ENCODE measurements around the gene BCAP31.
"Not testable (repeated sequence)": the region's sequence is repeated elsewhere in the genome, so short reads cannot be mapped to it uniquely, and the experiment has no call there.

BCAP31 gene

DNA sequence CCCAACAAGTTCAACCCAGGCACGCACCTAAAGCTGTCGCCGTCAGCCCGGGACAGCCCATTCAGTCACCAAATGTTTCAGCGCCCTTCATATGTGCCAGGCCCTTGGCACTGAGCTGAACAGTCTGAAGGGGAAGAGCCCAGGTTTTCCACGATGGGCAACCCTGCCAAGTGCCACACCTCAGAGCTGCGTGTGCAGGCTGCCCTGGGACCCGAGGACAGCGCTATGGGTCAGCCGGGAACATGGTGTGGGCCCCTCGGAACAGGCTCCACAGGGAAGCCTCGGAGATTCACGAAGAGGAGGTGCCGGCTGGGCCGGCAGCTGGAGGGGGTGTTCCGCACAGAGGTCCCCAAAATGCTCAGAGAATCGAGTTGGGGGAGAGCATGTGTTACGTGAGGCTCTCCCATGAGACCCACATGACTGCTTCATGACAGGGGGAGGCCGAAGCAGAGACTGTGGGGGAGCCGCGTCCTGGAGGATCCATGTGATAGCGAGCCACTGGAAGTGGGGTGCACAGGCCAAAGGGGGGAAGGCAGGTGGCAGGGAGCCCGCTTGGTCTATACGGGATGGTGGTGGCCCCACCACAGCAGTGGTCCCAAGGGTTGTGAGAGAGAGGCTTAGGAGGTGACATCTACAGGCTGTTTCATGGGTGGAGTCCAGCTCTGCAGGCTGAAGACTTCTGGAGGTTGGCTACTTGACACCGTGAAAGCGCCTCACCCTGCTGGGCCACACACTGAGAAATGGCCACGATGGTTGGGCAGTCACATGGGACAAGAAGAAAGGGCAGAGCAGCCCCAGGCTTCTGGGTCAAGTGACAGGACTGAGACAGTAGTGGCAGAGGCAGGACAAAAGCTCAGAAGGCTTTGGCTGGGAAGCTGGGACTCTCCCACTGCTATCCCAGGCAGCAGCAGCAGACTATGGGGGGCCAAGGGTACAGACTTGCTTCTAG is 14.2 kb downstream of the BCAP31 start:
- DNase-seq (ENCODE audit: low read depth in 2 of 2), result no peak

GRCh38 chrX:153708415-153708814 is 15.8 kb downstream of the BCAP31 start:
- DNase-seq (ENCODE audit: low read depth in 2 of 2), result no peak

- DNase-seq (ENCODE audit: low read depth in 2 of 2), result no peak
Measured at GRCh38 chrX:153707406-153707805, 16.8 kb downstream of the BCAP31 start.

- no peak for DNase-seq (ENCODE audit: low read depth in 2 of 2)
Measured at GRCh38 chrX:153706799-153707198, 17.4 kb downstream of the BCAP31 start.

DNA sequence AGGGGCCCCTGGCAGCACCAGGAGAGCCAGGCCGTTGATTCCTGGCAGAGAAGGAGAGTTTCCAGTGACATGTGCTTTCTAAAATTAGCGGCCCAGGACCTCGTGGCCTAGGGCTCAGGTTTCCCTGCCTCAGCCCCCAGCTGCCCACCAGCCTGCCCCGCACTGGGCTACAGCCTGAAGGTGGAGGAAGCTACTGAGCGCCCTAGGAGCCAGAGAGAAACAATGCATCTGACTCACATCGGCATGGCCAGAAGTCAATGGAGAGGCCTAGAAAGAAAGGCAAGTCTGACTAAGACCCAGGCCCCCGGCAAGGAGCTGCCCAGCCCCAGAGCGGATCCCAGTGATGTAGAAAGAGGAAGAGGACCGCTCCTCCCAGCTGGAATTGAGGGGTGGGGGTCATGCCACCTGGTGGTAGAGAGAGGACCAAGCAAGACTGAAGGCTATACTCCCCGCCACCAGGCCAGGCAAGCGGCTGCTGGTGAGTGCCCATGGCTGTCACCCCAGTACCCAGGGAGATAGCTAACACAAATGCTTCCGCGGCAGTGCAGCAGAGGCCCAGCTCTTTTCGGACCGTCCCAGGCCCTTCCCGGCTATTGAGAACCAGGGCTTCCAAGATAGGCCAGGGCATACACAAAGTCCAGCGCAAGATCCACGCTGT is 18.7 kb downstream of the BCAP31 start:
- not testable (repeated sequence) for DNase-seq (ENCODE audit: low read depth in 2 of 2)

DNA sequence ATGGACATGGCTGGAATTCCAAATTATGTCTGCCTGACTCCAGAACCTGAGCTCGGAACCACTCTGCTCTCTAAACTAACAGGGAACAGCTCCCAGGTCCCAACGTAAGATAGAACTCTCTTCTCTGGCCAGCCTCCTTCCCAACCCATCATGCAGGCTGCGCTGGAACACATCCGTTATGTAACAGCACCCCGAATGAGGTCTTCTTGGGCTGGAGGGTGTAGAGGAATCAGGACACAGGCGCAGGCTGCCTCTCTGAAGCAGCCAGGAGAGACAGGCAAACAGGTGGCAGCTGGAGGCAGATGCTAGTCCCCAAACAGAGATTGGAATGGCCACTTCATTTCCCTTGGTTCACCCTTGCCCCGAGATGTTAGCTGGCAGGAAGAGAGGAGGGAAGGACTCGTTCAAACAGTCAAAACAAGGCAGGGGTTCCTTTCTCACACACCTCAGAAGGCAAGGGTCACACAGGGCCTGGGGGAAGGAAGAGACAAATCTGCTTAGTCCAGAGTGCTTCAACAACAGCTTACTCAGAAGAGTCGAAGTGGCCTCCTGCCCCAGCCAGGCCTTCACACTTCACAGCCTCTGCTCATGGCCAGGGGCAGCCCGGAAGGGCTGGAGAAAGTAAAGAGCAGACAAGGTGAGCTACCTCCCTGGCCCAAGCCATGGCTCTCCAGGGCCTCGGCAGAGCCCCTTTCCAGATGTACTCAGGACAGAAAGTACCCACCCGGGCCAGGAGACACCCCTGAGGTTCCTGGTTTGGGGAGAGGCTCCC is 19.4 kb downstream of the BCAP31 start:
- DNase-seq (ENCODE audit: low read depth in 2 of 2), result not testable (repeated sequence)

DNA sequence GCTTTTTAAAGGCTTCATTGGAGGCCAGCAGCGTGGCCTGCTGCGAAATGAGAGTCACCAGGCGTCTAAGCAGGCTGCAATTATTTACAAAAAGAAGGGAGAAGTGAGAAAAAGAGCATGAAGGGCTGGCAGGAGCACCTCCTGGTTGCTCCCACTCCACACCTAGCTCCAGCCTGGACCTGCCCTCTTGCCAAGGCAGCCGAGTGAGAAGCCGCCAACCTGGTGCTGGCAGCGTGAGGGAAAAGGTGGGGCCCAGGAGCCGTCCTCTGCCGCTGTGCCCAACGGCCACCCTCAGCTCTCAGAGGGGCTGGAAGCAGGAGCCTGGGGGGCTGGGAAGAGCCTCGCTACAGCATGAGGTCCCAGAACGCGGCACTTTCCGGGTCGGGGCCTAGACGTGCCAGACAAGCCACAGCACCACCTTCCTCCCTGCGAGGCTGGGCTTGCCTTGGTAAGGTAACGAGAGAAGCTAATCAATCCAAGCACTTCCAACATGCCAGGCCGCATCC is 20.1 kb downstream of the BCAP31 start:
- DNase-seq (ENCODE audit: low read depth in 2 of 2), result no peak

DNA sequence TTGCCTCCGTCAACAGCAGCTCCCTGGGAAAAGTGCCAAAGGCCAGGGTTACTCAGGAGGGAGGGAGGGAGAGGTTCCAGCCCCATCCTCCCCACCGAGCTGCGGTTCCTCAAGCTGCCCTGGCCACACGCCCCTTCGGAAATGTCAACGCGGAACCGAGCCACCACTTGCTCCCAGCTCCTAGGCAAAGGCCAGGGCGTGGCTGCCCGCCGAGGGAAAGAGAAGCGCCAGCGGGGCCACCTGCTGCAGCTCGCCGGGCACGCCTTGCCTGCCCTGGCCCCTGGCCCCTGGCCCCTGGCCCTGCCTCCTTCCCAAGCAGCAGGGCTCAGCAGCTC is 21.2 kb downstream of the BCAP31 start:
- no peak for DNase-seq (ENCODE audit: low read depth in 2 of 2)

- DNase-seq (ENCODE audit: low read depth in 2 of 2), result no peak
Measured at GRCh38 chrX:153702336-153703035, 21.7 kb downstream of the BCAP31 start.

DNA sequence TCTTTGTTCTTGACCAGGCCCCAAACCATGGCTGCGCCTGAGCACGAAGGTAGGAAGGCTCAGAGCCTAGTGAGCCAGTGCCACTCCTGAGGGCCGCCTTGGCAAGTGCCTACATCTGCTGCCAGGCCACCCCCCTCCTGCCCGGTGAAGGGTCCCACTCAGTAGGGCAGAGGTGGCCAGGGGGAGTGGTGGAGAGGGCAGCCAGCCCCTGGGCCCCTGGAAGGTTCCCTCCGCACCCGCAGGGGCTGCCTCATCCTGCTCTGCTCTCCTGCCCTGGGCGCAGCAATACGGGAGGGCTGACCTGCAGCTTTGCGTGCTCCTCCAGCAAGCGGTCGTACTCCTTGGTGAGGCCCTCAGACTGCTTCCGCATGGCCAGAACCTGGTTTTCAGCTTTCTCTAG is 22.5 kb downstream of the BCAP31 start:
- DNase-seq (ENCODE audit: low read depth in 2 of 2), result no peak

DNA sequence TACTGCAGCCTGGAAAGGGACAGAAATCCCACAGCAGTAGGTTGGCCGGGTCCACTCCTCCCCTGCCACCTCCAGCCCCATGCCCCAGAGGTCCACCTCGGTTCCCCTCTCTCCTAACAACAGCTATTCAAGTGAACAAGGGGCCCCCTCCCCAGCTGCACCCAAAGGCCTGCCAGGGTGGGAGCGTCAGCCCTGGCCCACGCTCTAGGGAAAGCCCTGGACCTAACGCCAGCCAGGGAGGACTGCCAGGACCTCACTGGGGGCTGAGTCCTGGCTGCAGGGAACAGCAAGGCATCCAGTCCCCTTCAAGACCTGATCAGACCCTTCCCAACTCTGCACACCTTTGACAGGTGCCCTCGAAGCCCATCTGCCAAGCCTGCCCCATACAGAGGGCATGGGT is 23.2 kb downstream of the BCAP31 start:
- no peak for DNase-seq (ENCODE audit: low read depth in 2 of 2)

- DNase-seq (ENCODE audit: low read depth in 2 of 2), result no peak
Measured at GRCh38 chrX:153700376-153700945, 23.7 kb downstream of the BCAP31 start.

GRCh38 chrX:153699784-153700371 is 24.3 kb downstream of the BCAP31 start:
- DNase-seq (ENCODE audit: low read depth in 2 of 2), result not testable (repeated sequence)

GRCh38 chrX:153699210-153699783 is 24.9 kb downstream of the BCAP31 start:
- DNase-seq (ENCODE audit: low read depth in 2 of 2), result not testable (repeated sequence)

DNA sequence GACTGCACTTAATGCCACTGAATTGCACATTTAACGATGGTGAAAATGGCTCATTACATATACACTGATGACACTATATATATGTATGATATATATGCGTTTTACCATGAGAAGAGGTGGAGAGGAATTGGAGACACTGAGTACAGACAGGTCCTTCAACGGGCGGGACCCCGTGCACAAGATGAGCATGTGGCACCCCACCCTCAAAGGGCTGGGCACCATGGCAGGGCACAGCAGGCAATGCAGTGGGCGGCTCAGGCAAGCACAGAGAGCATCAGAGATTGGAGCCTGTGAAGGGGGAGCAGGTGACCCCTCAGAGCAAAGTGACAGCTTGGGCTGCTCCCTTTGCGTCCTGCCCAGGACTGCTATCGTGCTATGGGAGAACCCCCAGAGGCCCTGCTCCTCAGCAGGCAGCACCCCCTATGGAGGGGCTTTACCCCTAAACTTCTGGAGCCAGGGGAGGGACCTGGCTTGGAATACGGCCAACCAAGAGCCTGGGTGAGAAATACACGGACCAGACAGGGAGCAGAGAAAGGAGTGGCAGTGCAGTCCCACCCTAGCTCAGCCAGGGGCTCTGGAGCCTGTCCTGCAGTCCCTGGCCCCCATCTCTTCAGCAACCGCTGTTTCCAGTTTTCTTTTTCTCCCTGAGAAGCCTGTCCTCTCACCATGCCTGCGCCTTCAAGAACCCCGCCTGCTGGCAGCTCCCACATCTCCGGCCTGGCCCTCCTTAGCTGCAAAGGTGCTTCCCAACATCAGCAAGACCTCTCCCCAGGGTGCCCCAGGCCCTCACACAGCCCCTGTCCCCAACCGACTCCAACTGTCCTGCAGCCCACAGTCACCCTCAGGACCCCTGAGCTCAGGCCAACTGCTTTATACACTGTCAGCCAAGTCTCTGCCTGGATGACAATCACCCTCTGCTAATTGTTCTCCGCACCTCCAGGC is 26.0 kb downstream of the BCAP31 start:
- DNase-seq (ENCODE audit: low read depth in 2 of 2), result no peak

DNA sequence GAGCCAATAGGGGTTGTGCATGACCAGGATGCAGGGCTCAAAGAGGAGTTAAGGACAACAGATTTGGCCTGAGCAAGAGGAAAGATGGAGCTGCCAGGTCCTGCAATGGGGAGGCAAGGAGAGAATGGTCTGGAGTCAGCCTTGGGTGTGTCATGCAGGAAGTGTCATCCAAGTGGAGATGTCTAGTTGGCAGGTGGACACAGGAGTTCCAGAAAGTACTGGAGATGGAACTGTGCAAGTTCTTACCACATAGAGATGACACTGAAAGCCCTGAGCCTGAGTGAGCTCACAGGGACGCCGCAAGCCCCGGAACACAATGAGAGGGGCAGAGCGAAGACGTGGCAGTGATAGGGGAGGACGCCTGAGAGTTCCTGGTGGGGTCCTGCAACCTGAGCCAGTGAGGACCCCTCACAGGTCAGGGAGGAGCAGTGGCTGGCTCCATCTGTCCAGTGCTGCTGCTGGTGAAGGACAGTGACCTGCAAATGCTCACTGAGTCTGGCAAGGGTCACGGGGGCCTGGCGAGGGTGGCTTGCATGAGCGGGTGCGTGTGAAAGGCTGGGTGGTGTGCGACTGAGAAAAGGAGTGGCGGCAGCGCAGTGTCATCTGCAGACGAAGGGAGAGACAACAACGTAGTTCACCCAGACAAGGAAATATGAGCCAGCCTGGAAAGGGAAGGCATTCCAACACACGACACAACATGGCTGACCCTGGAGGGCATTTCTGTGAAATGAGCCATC is 27.0 kb downstream of the BCAP31 start:
- not testable (repeated sequence) for DNase-seq (ENCODE audit: low read depth in 2 of 2)

DNA sequence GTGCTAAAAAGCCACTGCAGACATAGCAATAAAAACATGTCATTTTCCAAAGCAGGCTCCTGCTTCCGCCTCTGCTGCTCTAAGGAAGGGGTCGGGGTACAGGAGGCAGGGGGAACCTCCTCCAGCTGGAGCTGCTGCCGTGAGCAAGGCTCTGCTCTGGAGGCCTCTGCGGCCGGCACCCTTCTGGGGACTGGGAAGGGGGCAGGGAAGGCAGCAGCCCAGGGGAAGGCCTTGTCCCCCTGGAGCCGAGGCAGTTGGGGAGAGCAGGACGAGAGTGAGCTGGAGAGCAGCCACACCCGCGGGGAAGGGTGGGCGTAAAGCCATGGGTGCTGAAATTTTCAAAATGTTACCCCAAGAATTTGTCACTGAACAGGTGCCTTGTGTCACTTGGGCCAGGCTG is 27.6 kb downstream of the BCAP31 start:
- not testable (repeated sequence) for DNase-seq (ENCODE audit: low read depth in 2 of 2)

DNA sequence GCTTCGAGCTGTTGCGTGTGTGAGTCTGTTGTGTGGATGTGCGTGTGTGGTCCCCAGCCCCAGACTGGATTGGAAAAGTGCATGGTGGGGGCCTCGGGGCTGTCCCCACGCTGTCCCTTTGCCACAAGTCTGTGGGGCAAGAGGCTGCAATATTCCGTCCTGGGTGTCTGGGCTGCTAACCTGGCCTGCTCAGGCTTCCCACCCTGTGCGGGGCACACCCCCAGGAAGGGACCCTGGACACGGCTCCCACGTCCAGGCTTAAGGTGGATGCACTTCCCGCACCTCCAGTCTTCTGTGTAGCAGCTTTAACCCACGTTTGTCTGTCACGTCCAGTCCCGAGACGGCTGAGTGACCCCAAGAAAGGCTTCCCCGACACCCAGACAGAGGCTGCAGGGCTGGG is 28.1 kb downstream of the BCAP31 start:
- no peak for DNase-seq (ENCODE audit: low read depth in 2 of 2)
